Cardiac muscle cell (in vitro differentiated cells and primary cell): ENCODE measurements around the gene SLAMF6. TPM values are rescaled to one million over a fixed set of nuclear protein-coding genes. Genes with fewer than 3 reads are reported as not detected.
"Not testable (repeated sequence)": the region's sequence is repeated elsewhere in the genome, so short reads cannot be mapped to it uniquely, and the experiment has no call there.

ENCODE experiments used
- DNase-seq, 2 donors: peaks; one replicate each; pipeline versions ENCODE4 v3.0.0 to v3.0.0-alpha.2; 2010 to 2017; ENCODE audit warnings: low read depth in 1 of 2, low spot score in 1 of 2
- H3K27ac ChIP-seq: fragments of 200-600 bp; sonication (generic); 2 replicates; pipeline ENCODE4 v1.5.1; 2016
- H3K27me3 ChIP-seq: fragments of 200-600 bp; sonication (generic); 2 replicates; pipeline ENCODE4 v1.6.0; 2016; ENCODE audit warnings: control low read depth
- H3K36me3 ChIP-seq: fragments of 200-600 bp; sonication (generic); 2 replicates; pipeline ENCODE4 v1.5.1; 2016; ENCODE audit warnings: control low read depth
- H3K4me1 ChIP-seq: fragments of 200-600 bp; sonication (generic); 2 replicates; pipeline ENCODE4 v1.8.1; 2017; ENCODE audit warnings: low read depth, mild to moderate bottlenecking, mixed run types
- H3K4me3 ChIP-seq: fragments of 200-600 bp; sonication (generic); 2 replicates; pipeline ENCODE4 v1.5.1; 2016; ENCODE audit warnings: mild to moderate bottlenecking
- H3K9me3 ChIP-seq: fragments of 200-600 bp; sonication (generic); 2 replicates; pipeline ENCODE4 v1.5.1; 2017; ENCODE audit warnings: low read depth, mild to moderate bottlenecking, control low read depth
- polyA plus RNA-seq: library from polyadenylated mRNA; unstranded; fragments of >200 nt; fragmentation: Nextera tagmentation; extraction: Ambion mirVana; gene quantifications from 2 replicates; pipeline ENCODE4 v1.2.1, GENCODE V29; 2016
- total RNA-seq: library from RNA; depleted of rRNA; stranded (reverse); fragments of >200 nt; gene quantifications from 2 replicates; pipeline ENCODE4 v1.2.3, GENCODE V29; 2016
- TF ChIP-seq, protein P1 (sequence below): IDR thresholded peaks from 2 replicates; pipeline ENCODE4 v1.5.1; 2012; ENCODE audit warnings: low read depth, mild to moderate bottlenecking, low read length

SLAMF6 gene
- total and polyA plus RNA-seq, 2 experiments from 2014 or later: not detected

GRCh38 chr1:160521554-160521953 is 1.5 kb downstream of the SLAMF6 start:
- no peaks in the 10 kb centered on the region for H3K27me3 ChIP-seq
- H3K36me3 ChIP-seq: no peaks in the 10 kb centered on the region
- no peaks in the 10 kb centered on the region for H3K4me1 ChIP-seq
- TF ChIP-seq, protein P1, sequence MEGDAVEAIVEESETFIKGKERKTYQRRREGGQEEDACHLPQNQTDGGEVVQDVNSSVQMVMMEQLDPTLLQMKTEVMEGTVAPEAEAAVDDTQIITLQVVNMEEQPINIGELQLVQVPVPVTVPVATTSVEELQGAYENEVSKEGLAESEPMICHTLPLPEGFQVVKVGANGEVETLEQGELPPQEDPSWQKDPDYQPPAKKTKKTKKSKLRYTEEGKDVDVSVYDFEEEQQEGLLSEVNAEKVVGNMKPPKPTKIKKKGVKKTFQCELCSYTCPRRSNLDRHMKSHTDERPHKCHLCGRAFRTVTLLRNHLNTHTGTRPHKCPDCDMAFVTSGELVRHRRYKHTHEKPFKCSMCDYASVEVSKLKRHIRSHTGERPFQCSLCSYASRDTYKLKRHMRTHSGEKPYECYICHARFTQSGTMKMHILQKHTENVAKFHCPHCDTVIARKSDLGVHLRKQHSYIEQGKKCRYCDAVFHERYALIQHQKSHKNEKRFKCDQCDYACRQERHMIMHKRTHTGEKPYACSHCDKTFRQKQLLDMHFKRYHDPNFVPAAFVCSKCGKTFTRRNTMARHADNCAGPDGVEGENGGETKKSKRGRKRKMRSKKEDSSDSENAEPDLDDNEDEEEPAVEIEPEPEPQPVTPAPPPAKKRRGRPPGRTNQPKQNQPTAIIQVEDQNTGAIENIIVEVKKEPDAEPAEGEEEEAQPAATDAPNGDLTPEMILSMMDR: no peak
- no peak for DNase-seq
- no peaks in the 10 kb centered on the region for H3K9me3 ChIP-seq
- no peak overlapping the region for H3K27ac ChIP-seq
- H3K4me3 ChIP-seq: no peak overlapping the region

- DNase-seq: no peak
- Histone ChIP-seq H3K36me3 (no peaks in the 10 kb centered on the region), H3K4me3 (no peak overlapping the region), H3K27me3 (no peaks in the 10 kb centered on the region), H3K9me3 (no peaks in the 10 kb centered on the region), H3K4me1 (no peaks in the 10 kb centered on the region), H3K27ac (no peak overlapping the region)
- TF ChIP-seq, protein P1: no peak
These were observed 2.1 kb downstream of the SLAMF6 start for GRCh38 chr1:160520999-160521398.

GRCh38 chr1:160520582-160520981 is 2.5 kb downstream of the SLAMF6 start:
- no peak for DNase-seq
- Histone ChIP-seq H3K27me3 (no peaks in the 10 kb centered on the region), H3K27ac (no peak overlapping the region), H3K4me1 (no peaks in the 10 kb centered on the region), H3K9me3 (no peaks in the 10 kb centered on the region), H3K36me3 (no peaks in the 10 kb centered on the region), H3K4me3 (no peak overlapping the region)
- TF ChIP-seq, protein P1: no peak

DNA sequence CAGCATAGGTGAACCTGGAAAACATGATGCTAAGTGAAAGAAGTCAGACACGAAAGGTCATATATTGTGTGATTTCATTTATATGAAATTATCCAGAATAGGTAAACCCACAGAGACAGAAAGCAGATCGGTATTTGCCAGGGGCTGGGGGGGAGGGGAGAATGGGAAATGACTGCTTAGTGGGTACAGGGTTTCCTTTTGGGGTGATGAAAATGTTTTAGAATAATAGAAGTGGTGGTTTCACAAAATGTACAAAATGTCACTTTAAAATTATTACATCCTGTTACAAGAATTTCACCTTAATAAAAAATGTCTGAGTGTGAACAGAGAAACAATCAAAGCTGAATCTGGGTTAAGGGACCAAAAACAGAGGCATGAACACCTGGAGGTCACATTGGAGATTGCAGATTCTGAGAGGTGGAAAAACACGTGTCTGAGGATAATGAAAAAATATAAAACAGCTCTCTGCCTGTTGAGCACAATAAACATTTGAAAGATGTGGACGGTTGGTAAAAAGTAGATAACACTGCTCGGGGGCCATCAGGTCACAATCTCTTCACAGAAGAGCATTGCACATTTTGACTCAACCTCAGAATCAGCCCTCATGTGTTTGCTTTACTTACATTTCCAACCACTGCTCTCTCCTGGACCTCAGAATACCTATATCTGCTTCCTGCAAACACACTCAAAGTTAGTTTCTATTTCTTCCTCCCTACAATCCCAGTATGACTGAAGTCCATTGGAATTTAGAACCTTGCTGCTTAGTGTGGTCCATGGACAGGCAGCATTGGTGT is 3.2 kb downstream of the SLAMF6 start:
- Histone ChIP-seq H3K4me1 (no peaks in the 10 kb centered on the region), H3K27ac (no peak overlapping the region), H3K9me3 (no peaks in the 10 kb centered on the region), H3K4me3 (no peak overlapping the region), H3K36me3 (no peaks in the 10 kb centered on the region), H3K27me3 (no peaks in the 10 kb centered on the region)
- TF ChIP-seq, protein P1: no peak
- DNase-seq: no peak

- not testable (repeated sequence) for H3K27ac ChIP-seq, H3K4me3 ChIP-seq, H3K27me3 ChIP-seq, H3K36me3 ChIP-seq, H3K9me3 ChIP-seq, H3K4me1 ChIP-seq, DNase-seq
These were observed 5.5 kb downstream of the SLAMF6 start for GRCh38 chr1:160517519-160517918.

DNA sequence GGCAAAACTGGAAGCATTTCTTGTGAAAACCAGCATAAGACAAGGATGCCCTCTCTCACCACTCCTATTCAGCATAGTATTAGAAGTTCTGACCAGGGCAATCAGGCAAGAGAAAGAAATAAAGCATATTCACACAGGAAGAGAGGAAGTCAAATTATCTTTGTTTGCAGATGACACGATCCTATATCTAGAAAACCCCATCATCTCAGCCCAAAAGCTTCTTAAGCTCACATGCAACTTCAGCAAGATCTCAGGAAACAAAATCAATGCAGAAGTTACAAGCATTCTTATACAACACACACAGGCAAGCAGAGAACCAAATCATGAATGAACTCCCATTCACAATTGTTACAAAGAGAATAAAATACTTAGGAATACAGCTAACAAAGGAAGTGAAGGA is 7.1 kb downstream of the SLAMF6 start:
- H3K27ac ChIP-seq, H3K27me3 ChIP-seq, DNase-seq, H3K4me3 ChIP-seq, H3K9me3 ChIP-seq, H3K4me1 ChIP-seq, H3K36me3 ChIP-seq: not testable (repeated sequence)
